DMS153 (cell line): ENCODE data around the gene CENPP.

ENCODE experiments used
- DNase-seq: peaks from one replicate; lab custom pipeline; 2025; lab: John Stamatoyannopoulos, UW

The CENPP gene

GRCh38 chr9:92480986-92481633, 155.4 kb downstream of the CENPP start:
- DNase-seq: no peak

GRCh38 chr9:92482329-92482728, 156.6 kb downstream of the CENPP start, which contains the start of gene ASPN:
TSS of gene ASPN (minus strand) at chr9:92482506.
- no peak for DNase-seq

- no peak for DNase-seq
These were observed 157.1 kb downstream of the CENPP start for GRCh38 chr9:92482805-92483204.

- DNase-seq: no peak
These were observed 158.1 kb downstream of the CENPP start for GRCh38 chr9:92483627-92484545.

GRCh38 chr9:92484563-92484962, 158.8 kb downstream of the CENPP start:
- DNase-seq: no peak

GRCh38 chr9:92486371-92486770, 160.6 kb downstream of the CENPP start:
- DNase-seq: no peak

- DNase-seq: no peak
These were observed 163.2 kb downstream of the CENPP start for GRCh38 chr9:92488681-92489550.

- DNase-seq: no peak
These were observed 167.1 kb downstream of the CENPP start for GRCh38 chr9:92492781-92493401.

- no peak for DNase-seq
These were observed 168.1 kb downstream of the CENPP start for GRCh38 chr9:92493749-92494387.

- no peak for DNase-seq
These were observed 169.1 kb downstream of the CENPP start for GRCh38 chr9:92494856-92495255.

- DNase-seq: no peak
These were observed 170.8 kb downstream of the CENPP start for GRCh38 chr9:92496396-92497176.

GRCh38 chr9:92499701-92500100, 173.9 kb downstream of the CENPP start:
- DNase-seq: no peak

- no peak for DNase-seq
These were observed 175.0 kb downstream of the CENPP start for GRCh38 chr9:92500725-92501124.

GRCh38 chr9:92501671-92502393, 176.1 kb downstream of the CENPP start:
- DNase-seq: no peak

- no peak for DNase-seq
These were observed 177.4 kb downstream of the CENPP start for GRCh38 chr9:92503156-92503555.

- DNase-seq: no peak
These were observed 179.1 kb downstream of the CENPP start for GRCh38 chr9:92504881-92505280.

GRCh38 chr9:92506184-92506857, 180.6 kb downstream of the CENPP start:
- no peak for DNase-seq

GRCh38 chr9:92507005-92507404, 181.3 kb downstream of the CENPP start:
- no peak for DNase-seq

GRCh38 chr9:92507496-92507895, 181.7 kb downstream of the CENPP start:
- DNase-seq: no peak
